Neuronal stem cell (in vitro differentiated cells): ENCODE results near the gene SLC12A2.

ENCODE experiments used
- DNase-seq: peaks from one replicate; pipeline ENCODE4 v3.0.0-alpha.2; 2013; ENCODE audit warnings: low spot score
- H2AFZ ChIP-seq: one replicate; pipeline ENCODE4 v1.6.1; 2013; ENCODE audit warnings: mild to moderate bottlenecking, low read length, inconsistent platforms
- H2AK5ac ChIP-seq: 2 replicates; pipeline ENCODE4 v1.6.1; 2013; ENCODE audit warnings: low read depth, mild to moderate bottlenecking, inconsistent platforms, low read length, moderate library complexity, mixed read lengths
- H2BK120ac ChIP-seq: 2 replicates; pipeline ENCODE4 v1.6.1; 2013; ENCODE audit warnings: low read depth, mild to moderate bottlenecking, inconsistent platforms, low read length, moderate library complexity, mixed read lengths
- H2BK12ac ChIP-seq: one replicate; pipeline ENCODE4 v1.6.1; 2013; ENCODE audit warnings: low read length, inconsistent platforms
- H2BK15ac ChIP-seq: 2 replicates; pipeline ENCODE4 v1.6.1; 2013; ENCODE audit warnings: mild to moderate bottlenecking, low read length, inconsistent platforms, mixed read lengths
- H2BK5ac ChIP-seq: one replicate; pipeline ENCODE4 v1.6.1; 2013; ENCODE audit warnings: inconsistent platforms, mild to moderate bottlenecking, low read length, moderate library complexity
- H3K14ac ChIP-seq: one replicate; pipeline ENCODE4 v1.6.1; 2013; ENCODE audit warnings: low read length, inconsistent platforms
- H3K18ac ChIP-seq: 2 replicates; pipeline ENCODE4 v1.6.1; 2013; ENCODE audit warnings: low read length, inconsistent platforms
- H3K23ac ChIP-seq: 2 replicates; pipeline ENCODE4 v1.6.1; 2013; ENCODE audit warnings: low read depth, mild to moderate bottlenecking, mixed read lengths, low read length, inconsistent platforms; ENCODE audit not compliant: poor library complexity
- H3K27ac ChIP-seq: replicated peaks from 3 replicates; pipeline ENCODE4 v1.5.1; 2013; ENCODE audit warnings: low read length, inconsistent platforms
- H3K27me3 ChIP-seq, 3 experiments: 2 replicates each; pipeline ENCODE4 v1.6.1; 2013; ENCODE audit warnings: low read length in 3 of 3, mild to moderate bottlenecking in 2 of 3, inconsistent platforms in 1 of 3, low read depth in 1 of 3, mixed read lengths in 1 of 3, moderate library complexity in 1 of 3; ENCODE audit not compliant: control insufficient read depth in 3 of 3, insufficient read depth in 3 of 3
- H3K36me3 ChIP-seq, 2 donors: replicated peaks in 1 of 2; 2 replicates each; pipeline ENCODE4 v1.6.1; 2013; ENCODE audit warnings: low read length in 2 of 2; ENCODE audit not compliant: control insufficient read depth in 2 of 2, insufficient read depth in 2 of 2
- H3K4ac ChIP-seq: 2 replicates; pipeline ENCODE4 v1.6.1; 2013; ENCODE audit warnings: inconsistent platforms, mild to moderate bottlenecking, low read length, moderate library complexity
- H3K4me1 ChIP-seq, 2 donors: 1 replicate in 1 of 2; 2 replicates in 1 of 2; pipeline ENCODE4 v1.6.1; 2013; ENCODE audit warnings: low read length in 2 of 2, low read depth in 1 of 2; ENCODE audit not compliant: control insufficient read depth in 2 of 2, insufficient read depth in 1 of 2
- H3K4me2 ChIP-seq: one replicate; pipeline ENCODE4 v1.6.1; 2013; ENCODE audit warnings: mild to moderate bottlenecking, low read length, inconsistent platforms; ENCODE audit not compliant: insufficient read depth, poor library complexity, severe bottlenecking
- H3K4me3 ChIP-seq, 2 donors: 2 replicates each; pipeline ENCODE4 v1.5.1; 2013; ENCODE audit warnings: low read length in 2 of 2, mild to moderate bottlenecking in 2 of 2, inconsistent platforms in 1 of 2, moderate library complexity in 1 of 2
- H3K79me1 ChIP-seq: one replicate; pipeline ENCODE4 v1.6.1; 2013; ENCODE audit warnings: low read depth, mild to moderate bottlenecking, inconsistent platforms, low read length, moderate library complexity
- H3K9ac ChIP-seq: one replicate; pipeline ENCODE4 v1.6.1; 2013; ENCODE audit warnings: mild to moderate bottlenecking, low read depth, low read length, inconsistent platforms; ENCODE audit not compliant: poor library complexity
- H3K9me3 ChIP-seq, 2 donors: replicated peaks in 1 of 2; 2 replicates each; pipeline versions ENCODE3 to v1.6.1; 2013; ENCODE audit warnings: low read length in 2 of 2, mild to moderate bottlenecking in 2 of 2, inconsistent platforms in 1 of 2, low read depth in 1 of 2, mixed read lengths in 1 of 2, moderate library complexity in 1 of 2; ENCODE audit not compliant: control insufficient read depth in 2 of 2, insufficient read depth in 1 of 2
- H4K8ac ChIP-seq: one replicate; pipeline ENCODE4 v1.6.1; 2013; ENCODE audit warnings: low read depth, mild to moderate bottlenecking, inconsistent platforms, low read length, moderate library complexity
- H4K91ac ChIP-seq: one replicate; pipeline ENCODE4 v1.6.1; 2013; ENCODE audit warnings: low read length, low read depth, mild to moderate bottlenecking, inconsistent platforms; ENCODE audit not compliant: poor library complexity
- WGBS, 2 donors: extraction: QIAGEN DNeasy Blood & Tissue Kit; methylation state at CpG; one replicate each; pipeline ENCODE4 v1.1.7; 2013; ENCODE audit warnings: missing lambda C conversion rate in 2 of 2, mixed read lengths in 1 of 2; ENCODE audit not compliant: insufficient read length in 2 of 2, insufficient replicate concordance in 1 of 2; ENCODE audit errors: extremely low coverage in 2 of 2; 5-methylcytosine and 5-hydroxymethylcytosine counted together

Gene SLC12A2

GRCh38 chr5:128213340-128213739 lies 129.8 kb downstream of the SLC12A2 start:
- DNase-seq = peak; percentile 62
- Histone ChIP-seq H2BK12ac (no peak overlapping the region), H3K4me1 (peaks cover 0 to 2% of the 10 kb centered on the region in 2 donors), H2AFZ (no peak overlapping the region), H2BK120ac (no peak overlapping the region), H2BK15ac (no peak overlapping the region), H3K79me1 (no peaks in the 10 kb centered on the region), H3K14ac (no peak overlapping the region), H3K4me3 (no peak overlapping the region), H3K18ac (no peak overlapping the region), H3K23ac (no peak overlapping the region), H3K36me3 (no peaks in the 10 kb centered on the region), H4K91ac (no peak overlapping the region), H4K8ac (no peak overlapping the region), H3K9ac (no peak overlapping the region), H2BK5ac (no peak overlapping the region), H3K27me3 (peaks cover 0 to 7% (median 0%) of the 10 kb centered on the region in 3 experiments), H3K4ac (no peak overlapping the region), H3K4me2 (no peak overlapping the region), H3K9me3 (peaks cover 0 to 2% of the 10 kb centered on the region in 2 donors), H2AK5ac (no peak overlapping the region), H3K27ac (no peak overlapping the region)
- no CpG with 5 or more reads among the region's 4 CpGs for WGBS, 2 donors

- H4K91ac ChIP-seq = no peak overlapping the region
- no CpG with 5 or more reads among the region's 5 CpGs for WGBS, 2 donors
These were observed 130.3 kb downstream of the SLC12A2 start for GRCh38 chr5:128213833-128214232.

GRCh38 chr5:128216285-128216684 lies 132.7 kb downstream of the SLC12A2 start:
- no CpG with 5 or more reads among the region's 7 CpGs for WGBS, 2 donors
- Histone ChIP-seq H3K4me3 (no peak overlapping the region), H3K4me2 (no peak overlapping the region), H2BK12ac (no peak overlapping the region), H3K27me3 (peaks cover 0 to 7% (median 0%) of the 10 kb centered on the region in 3 experiments), H4K8ac (no peak overlapping the region), H3K4me1 (peaks cover 0 to 2% of the 10 kb centered on the region in 2 donors), H3K79me1 (no peaks in the 10 kb centered on the region), H3K23ac (no peak overlapping the region), H3K18ac (no peak overlapping the region), H2AFZ (peak overlapping the region; percentile 37), H4K91ac (no peak overlapping the region), H2BK5ac (no peak overlapping the region), H3K14ac (no peak overlapping the region), H3K27ac (no peak overlapping the region), H3K4ac (no peak overlapping the region), H2BK15ac (no peak overlapping the region), H3K9me3 (peaks cover 0 to 2% of the 10 kb centered on the region in 2 donors), H2BK120ac (no peak overlapping the region), H3K36me3 (no peaks in the 10 kb centered on the region), H3K9ac (no peak overlapping the region), H2AK5ac (no peak overlapping the region)
- DNase-seq = no peak

More at GRCh38 chr5:128213833-128214232, 130.3 kb downstream of the SLC12A2 start:
- Histone ChIP-seq H2BK12ac (no peak overlapping the region), H3K14ac (no peak overlapping the region), H3K9ac (no peak overlapping the region), H2AK5ac (no peak overlapping the region), H3K79me1 (no peaks in the 10 kb centered on the region), H3K4me3 (no peak overlapping the region), H2AFZ (no peak overlapping the region), H3K4ac (no peak overlapping the region), H3K36me3 (no peaks in the 10 kb centered on the region), H3K27me3 (peaks cover 0 to 7% (median 0%) of the 10 kb centered on the region in 3 experiments), H2BK5ac (no peak overlapping the region), H3K4me2 (no peak overlapping the region), H3K27ac (no peak overlapping the region), H3K4me1 (peaks cover 0 to 2% of the 10 kb centered on the region in 2 donors), H3K18ac (no peak overlapping the region), H3K9me3 (peaks cover 0 to 2% of the 10 kb centered on the region in 2 donors), H4K8ac (no peak overlapping the region), H2BK15ac (no peak overlapping the region), H2BK120ac (no peak overlapping the region), H3K23ac (no peak overlapping the region)
- no peak for DNase-seq

GRCh38 chr5:128216860-128217531 lies 133.4 kb downstream of the SLC12A2 start:
- H3K4me2 ChIP-seq = no peak overlapping the region
- peaks cover 0 to 7% (median 0%) of the 10 kb centered on the region in 3 experiments for H3K27me3 ChIP-seq
- WGBS, 2 donors = no CpG with 5 or more reads among the region's 15 CpGs
- peak overlapping the region; percentile 14 for H3K23ac ChIP-seq
- no peak overlapping the region for H3K4ac ChIP-seq
- no peak overlapping the region for H2BK5ac ChIP-seq
- no peaks in the 10 kb centered on the region for H3K79me1 ChIP-seq
- no peak overlapping the region for H2AK5ac ChIP-seq
- no peak overlapping the region for H3K27ac ChIP-seq
- H3K4me3 ChIP-seq = no peak overlapping the region
- H3K14ac ChIP-seq = peak overlapping the region; percentile 5
- peaks cover 0 to 2% of the 10 kb centered on the region in 2 donors for H3K9me3 ChIP-seq
- no peak overlapping the region for H4K8ac ChIP-seq
- no peak overlapping the region for H3K9ac ChIP-seq
- no peak overlapping the region for H4K91ac ChIP-seq
- no peak overlapping the region for H2BK12ac ChIP-seq
- no peak overlapping the region for H2BK15ac ChIP-seq
- H2AFZ ChIP-seq = no peak overlapping the region
- H3K18ac ChIP-seq = no peak overlapping the region
- peaks cover 0 to under 1% of the 10 kb centered on the region in 2 donors for H3K4me1 ChIP-seq
- no peaks in the 10 kb centered on the region for H3K36me3 ChIP-seq
- DNase-seq = no peak
- H2BK120ac ChIP-seq = no peak overlapping the region
